SKM-1 (cell line): ENCODE measurements around the gene GNB1.

ENCODE experiments used
- DNase-seq: peaks from one replicate; lab custom pipeline; 2025; ENCODE audit not compliant: unreplicated experiment; lab: John Stamatoyannopoulos, UW

The GNB1 gene

DNA sequence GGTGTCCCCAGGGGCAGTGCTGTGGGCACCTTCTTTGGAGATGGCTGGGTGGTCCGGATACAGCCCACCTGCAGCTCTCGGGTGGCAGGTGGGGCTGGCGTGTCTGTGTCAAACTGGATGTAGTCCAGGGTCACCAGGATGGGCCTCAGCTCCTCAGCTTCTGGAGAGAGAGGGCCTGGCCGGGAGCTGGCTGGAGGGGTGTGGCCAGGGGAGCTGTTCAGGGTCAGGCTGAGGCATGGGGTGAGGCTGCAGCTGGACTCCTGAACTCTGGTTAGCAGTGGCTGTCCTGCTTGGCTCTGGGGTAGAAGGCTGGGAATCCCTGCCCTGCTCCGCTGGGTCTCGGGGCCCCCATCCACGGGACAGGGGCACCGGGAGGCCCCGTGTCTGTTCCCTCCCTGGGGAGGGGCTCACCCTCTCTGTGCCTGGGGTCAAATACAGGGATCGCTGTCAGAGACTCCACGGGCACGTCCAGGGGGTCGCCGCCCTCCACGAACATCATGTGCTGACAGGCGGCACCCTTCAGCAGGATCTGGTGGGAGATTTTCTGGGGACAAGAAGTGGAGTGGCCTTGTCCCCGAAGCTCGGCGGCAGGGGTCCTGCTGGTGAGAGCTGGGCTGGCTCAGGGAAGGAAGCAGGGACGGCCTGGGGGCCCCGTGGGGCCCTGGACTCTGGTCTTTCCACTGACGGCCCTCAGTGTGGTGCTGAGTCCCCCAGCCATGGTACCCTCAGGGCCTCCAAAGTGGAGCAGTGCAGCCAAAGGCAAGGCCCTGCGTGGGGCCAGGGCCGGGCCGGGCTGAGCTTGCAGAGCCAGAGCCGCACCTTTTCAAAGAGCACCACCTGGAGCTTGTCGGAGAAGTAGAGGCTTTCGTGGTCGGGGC lies 32.3 kb upstream of the GNB1 start:
- DNase-seq: no peak

GRCh38 chr1:1922702-1922955 lies 31.7 kb upstream of the GNB1 start:
- no peak for DNase-seq

DNA sequence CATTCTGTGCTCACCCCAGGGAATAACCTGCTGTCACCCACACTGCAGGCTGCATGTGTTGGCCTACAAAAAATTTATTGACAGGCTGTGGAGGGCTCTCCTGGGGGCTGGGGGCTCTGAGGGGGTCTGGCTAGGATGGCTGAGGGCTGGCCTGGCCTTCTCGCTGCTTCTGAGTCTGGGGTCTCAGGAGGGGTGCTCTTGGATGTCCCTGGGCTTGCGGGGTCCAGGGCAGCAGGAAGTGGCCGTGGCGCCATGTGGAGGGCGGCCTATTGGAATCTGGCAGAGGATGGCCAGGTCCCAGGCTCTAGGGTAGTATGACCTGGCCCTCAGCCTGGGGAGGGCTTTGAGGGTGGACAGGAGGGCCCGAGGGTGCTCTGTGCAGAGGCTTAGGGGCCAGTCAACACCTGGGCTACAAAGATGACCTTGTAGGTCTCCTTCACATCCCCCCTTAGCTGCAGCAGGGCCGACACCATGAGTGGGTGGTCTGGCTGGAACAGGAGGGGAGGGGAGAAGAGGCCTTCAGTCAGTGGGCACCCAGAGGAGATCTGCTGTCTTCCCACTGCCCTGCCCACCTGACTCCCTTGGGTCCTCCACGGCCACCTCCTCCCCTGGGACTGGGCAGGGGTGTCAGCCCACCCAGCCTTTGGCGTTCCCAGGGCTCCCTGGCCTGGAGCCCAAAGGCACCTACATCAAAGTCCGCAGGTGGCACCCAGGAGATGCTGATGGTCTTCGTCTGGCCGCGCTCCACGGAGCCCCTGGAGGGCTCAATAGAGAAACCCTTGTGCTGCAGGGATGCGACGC lies 31.2 kb upstream of the GNB1 start:
- no peak for DNase-seq

GRCh38 chr1:1921459-1921862 lies 30.6 kb upstream of the GNB1 start:
- DNase-seq: no peak

GRCh38 chr1:1920608-1921458 lies 29.9 kb upstream of the GNB1 start:
- DNase-seq: no peak

DNA sequence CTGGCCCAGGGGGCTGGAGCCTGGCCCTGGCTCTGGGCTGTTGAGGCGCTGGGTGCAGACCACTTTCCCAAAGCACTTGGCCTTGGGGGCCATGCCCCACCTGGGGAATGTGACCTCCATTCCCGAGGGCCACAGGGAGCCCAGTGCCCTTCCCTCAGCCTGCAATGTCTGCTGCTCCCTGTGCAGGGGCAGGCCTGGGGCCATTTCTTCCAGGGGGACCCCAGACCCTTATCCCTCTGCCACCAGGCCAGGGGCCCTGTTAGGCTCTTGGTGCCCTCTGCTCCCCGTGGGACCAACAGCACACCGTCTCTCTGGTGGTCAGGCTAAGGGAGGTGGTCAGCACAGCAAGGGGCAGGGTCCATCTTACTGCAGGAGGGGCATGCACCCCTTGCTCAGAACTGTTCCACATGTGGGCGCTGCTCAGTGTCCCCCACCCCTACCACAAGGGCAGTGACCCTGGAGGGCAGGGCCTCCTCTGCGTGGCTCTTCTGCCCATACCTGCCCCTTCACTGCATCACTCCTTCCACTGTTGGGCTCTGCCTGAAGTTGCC lies 29.2 kb upstream of the GNB1 start:
- DNase-seq: no peak

GRCh38 chr1:1919304-1920056 lies 28.6 kb upstream of the GNB1 start:
- DNase-seq: peak; percentile 92

DNA sequence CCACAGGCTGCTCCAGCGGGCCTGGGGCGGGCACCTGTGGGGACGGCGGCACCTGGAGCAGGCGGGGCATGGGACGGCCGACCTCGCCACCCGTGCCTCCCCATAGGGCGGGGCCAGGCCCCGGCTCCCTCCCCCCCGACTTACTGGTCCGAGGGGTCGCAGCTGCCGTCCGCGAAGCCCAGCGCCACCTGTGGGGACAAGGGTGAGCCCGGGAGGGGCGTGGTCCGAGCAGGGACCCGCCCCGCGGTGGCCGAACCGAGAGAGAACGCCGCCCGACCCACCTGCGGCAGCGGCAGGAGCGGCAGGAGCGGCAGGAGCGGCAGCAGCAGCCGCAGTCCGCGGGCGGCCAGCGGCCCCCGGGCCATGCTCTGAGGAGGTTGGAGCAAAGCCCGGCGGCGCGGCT lies 28.0 kb upstream of the GNB1 start, which contains the start of gene TMEM52:
TSS of gene TMEM52 (minus strand) at position 379 of the 403 bp plus-strand sequence. CDS start at position 365, 14 bp downstream.
- no peak for DNase-seq

DNA sequence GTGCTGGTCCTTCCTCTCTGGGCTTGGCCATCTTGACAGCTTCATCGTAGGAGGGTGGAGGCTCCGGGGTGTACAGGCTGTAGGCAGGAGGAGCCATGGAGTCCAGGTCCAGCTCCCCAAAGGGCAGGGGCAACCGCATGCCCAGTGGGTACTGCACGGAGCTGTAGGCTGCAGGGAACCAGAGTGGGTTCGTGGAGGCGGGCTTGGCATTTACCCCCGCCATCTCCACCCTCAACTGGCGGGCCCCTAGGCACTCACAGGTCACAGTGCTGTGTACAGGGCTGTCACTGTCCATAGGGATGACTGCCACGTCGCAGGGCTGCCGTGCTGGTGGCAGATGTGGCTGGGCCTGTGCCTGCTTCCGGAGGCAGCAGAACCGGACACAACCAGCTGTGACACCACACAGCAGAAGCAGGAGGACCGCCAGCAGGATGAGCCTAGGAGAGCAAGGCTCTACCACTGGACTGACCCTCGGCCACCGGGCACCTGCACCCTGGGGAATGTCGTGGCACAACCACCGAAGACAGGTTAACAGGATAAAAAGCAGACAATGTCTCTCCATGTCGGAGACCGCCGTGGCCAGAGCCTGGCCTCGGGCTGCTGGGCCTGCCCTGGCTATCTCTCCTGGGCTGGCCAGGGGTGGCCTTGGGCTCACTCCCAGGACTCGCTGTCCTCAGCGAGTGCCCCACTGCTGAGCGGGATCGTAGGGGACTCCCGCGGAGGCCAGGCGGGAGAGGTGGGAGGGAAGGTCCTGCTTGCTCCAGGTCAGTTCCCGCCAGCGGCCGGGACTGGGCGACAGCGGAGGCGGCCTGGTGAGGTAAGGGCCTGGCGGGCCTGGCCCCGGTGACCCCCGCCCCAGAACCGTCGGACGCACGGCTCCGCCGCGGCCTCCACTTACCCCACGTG lies 27.4 kb upstream of the GNB1 start:
- no peak for DNase-seq

GRCh38 chr1:1917304-1917976 lies 26.6 kb upstream of the GNB1 start:
- no peak for DNase-seq

- DNase-seq: no peak
Measured at GRCh38 chr1:1916851-1917251, 26.0 kb upstream of the GNB1 start.

GRCh38 chr1:1915911-1916840 lies 25.3 kb upstream of the GNB1 start:
- no peak for DNase-seq

DNA sequence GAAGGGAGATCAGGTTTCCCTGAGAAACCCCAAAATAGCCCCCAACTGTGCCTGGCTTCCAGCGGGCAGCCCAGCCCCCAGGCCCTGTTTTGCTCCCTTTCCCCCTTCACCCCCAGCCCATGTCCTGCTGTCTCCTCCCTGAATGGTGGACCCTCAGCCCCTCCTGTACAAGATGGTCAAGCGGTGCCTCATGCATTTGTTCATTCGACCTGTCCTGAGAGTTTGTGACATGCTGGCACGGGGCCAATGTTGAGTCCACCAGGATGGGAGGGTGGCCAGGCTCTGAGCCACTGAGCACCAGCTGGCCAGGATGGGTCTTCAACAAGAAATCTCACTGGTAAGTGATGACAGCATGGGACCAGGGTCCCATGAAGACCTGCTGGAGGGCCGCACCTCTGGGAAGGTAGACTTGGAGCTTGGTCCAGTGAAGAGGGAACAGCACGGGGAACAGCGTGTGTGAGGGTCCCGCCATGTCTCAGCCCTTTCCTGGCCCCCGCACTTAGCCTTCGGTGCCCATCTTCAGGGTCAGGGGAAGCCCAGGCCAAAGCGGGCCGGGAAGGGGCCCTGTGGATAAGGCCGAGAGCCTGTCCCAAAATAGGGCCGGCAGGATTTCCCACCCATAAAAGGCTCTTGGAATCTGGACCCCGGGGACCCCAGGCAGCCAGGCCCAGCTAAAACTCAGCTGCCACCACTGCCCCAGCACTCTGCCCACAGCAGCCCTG lies 24.2 kb upstream of the GNB1 start, which contains the start of gene CALML6:
TSS of gene CALML6 (plus strand) at position 290 of the 722 bp plus-strand sequence. CDS start at position 311, 21 bp downstream.
- no peak for DNase-seq

- no peak for DNase-seq
Measured at GRCh38 chr1:1914101-1914970, 23.4 kb upstream of the GNB1 start.

DNA sequence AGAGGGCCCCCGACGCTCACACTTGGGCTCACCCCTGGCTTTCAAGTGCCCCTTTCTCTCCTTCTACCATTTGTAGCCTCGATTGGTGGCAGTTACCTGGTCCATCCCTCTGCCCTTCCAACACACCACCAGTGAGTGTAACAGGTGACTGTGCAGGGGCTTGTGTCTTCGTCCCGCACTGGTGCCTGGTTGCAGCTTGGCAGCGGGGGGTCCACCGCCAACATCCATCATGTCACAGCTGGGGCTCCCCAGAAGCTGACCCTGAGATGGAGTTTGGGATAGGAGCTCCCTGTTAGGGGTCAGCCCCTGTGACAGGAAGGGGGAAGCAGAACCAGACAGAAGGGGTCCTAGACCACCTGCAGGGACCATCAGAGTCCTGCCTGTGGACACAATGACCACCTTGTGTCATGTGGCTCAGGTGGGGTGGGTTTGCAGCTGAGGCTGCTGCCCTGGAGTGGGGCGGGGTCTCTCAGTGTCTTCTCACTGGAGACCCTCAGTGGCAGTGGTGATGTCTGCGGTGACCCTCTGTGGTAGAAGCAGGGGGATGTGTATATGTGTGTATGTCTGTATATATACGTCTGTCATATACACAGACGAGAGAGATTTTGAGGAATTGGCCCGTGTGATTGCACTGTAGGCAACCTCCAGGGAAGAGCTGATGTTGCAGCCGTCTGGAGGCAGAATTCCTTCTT lies 20.6 kb upstream of the GNB1 start:
- no peak for DNase-seq
